Raji (cell line): ENCODE data around the gene ELMO3.

ENCODE experiments used
- POLR2A ChIP-seq: IDR thresholded peaks from 2 replicates; pipeline ENCODE4 v1.6.1; 2011; ENCODE audit warnings: low read depth, low read length, control low read depth; ENCODE audit not compliant: insufficient read depth

ELMO3 gene

DNA sequence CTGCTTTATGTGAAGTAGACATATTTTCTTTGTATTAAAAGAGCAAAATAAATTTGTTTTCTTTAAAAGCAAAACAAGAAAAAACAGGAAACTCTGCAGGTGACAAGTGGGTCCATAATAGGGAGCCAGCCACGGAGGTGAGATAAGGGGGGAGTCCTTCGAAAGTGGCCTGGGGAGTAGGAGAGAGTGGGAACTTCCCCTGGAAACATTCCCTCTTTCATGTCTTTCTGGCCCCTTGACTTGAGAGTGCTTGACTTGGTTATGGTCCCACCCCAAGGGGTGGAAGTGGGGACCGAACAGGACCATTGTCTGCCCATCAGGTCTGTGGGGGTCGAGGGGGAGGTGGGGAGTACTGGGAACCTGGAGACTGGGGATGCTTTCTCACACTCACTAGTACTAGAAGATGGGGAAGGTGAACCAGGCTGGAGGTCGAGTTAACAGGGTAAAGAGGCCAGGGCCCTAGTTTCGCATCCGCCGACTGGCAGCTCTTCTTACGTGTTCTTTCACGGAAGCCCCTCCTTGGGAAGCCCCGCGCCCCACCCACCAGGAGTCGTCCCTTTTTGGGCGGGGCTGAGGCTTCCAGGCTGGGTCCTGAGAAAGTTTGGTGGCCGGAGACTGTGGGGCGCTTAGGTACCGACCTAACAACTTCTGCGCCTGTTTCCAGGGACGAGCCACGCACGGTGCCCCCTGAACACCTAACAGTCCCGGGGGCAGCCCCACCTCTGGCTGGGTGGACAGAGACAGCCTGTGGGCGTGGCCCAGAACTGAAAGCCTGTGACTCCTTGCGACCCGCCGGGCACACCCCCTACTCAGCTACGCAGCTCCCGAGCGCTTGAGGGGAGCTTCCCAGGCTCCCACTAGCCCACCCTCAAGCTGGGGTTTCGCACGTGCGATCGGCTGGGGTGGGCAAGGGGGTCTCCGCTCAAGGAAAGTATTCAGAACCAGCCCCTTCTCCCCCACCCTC lies 40.0 kb upstream of the ELMO3 start:
- peak; percentile 22; the same call in 1 of the 2 replicates for TF ChIP-seq POLR2A

DNA sequence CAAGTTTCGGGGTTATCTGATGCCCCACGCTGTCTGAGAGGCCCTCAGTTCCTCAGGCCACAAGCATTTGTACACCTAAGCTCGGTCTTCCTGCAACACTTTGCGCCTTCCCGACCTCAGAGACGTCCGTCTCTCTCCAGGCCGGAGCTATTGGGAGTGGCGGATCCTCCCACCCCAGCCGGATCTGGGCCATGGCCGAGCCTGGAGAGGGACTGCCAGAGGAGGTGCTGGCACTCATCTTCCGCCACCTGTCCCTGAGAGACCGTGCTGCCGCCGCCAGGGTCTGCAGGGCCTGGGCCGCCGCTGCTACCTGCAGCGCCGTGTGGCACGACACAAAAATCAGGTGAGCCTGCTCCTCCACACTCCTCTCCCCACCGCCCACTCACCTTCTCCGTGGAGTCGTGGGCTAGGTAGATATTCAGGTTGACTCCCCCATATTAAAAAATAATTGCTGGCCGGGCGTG lies 37.3 kb upstream of the ELMO3 start:
- TF ChIP-seq POLR2A: no peak

GRCh38 chr16:67162506-67163163 lies 36.3 kb upstream of the ELMO3 start:
- no peak for TF ChIP-seq POLR2A

DNA sequence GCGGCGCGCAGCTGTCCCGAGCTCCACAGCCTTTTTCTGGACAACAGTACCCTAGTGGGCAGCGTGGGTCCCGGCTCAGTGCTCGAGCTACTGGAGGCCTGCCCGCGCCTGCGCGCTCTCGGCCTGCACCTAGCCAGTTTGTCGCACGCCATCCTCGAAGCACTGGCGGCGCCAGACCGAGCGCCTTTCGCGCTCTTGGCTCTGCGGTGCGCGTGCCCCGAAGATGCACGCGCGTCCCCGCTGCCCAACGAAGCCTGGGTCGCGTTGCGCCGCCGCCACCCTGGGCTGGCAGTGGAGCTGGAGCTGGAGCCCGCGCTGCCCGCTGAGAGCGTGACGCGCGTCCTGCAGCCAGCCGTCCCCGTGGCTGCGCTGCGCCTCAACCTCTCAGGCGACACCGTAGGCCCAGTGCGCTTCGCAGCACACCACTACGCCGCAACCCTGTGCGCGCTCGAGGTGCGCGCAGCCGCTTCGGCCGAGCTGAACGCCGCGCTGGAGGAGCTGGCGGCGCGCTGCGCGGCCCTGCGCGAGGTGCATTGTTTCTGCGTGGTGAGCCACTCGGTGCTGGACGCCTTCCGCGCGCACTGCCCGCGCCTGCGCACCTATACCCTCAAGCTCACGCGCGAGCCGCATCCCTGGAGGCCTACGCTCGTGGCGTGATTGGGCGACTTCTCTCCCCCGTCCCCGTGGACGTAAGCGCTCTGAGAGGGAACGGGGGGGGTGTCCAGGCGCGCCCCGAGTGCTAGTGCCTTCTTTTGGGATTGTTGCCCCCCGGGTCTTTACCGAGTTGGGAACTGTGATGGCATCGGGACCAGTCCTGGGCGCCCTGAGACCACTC lies 35.5 kb upstream of the ELMO3 start:
- TF ChIP-seq POLR2A: no peak

- no peak for TF ChIP-seq POLR2A
Observed at GRCh38 chr16:67163999-67164558, 34.9 kb upstream of the ELMO3 start.

GRCh38 chr16:67164599-67165061 lies 34.3 kb upstream of the ELMO3 start, which contains the start of gene HSF4:
TSS of gene HSF4 (plus strand) at chr16:67164745. CDS start at chr16:67164812, 67 bp downstream.
- TF ChIP-seq POLR2A: no peak

DNA sequence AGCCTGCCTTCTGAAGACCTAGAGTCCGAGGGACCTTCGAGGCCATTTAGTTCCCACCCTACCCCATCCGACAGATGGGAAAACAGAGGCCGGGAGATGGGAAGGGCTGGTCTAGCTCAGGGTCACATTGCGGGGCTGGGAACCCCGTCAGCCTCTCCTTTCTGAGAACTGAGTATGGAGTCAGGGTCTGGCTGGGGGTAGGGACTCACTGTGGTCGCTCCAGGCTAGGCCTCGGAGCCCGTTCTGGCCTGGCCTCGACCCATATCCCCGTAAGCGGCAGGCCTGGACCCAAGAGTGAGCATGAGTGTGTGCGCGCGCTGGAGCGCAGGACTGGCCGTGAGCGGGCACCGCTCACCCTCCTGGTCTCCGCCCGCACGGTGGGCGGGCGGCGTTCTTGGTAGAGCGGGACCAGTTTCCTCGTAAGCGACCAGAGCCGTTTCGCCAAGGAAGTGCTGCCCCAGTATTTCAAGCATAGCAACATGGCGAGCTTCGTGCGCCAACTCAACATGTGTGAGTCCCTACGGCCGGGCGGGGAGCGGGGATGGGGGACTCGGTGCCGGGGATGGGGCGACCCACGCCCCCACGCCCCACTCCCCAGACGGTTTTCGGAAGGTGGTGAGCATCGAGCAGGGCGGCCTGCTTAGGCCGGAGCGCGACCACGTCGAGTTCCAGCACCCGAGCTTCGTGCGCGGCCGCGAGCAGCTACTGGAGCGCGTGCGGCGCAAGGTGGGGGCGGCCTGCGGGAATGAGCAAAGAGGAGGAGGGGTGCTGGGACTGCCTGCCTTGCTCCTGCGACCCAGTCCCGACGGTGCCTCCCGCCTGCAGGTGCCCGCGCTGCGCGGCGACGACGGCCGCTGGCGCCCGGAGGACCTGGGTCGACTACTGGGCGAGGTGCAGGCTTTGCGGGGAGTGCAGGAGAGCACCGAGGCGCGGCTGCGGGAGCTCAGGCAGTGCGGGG lies 33.5 kb upstream of the ELMO3 start:
- no peak for TF ChIP-seq POLR2A

DNA sequence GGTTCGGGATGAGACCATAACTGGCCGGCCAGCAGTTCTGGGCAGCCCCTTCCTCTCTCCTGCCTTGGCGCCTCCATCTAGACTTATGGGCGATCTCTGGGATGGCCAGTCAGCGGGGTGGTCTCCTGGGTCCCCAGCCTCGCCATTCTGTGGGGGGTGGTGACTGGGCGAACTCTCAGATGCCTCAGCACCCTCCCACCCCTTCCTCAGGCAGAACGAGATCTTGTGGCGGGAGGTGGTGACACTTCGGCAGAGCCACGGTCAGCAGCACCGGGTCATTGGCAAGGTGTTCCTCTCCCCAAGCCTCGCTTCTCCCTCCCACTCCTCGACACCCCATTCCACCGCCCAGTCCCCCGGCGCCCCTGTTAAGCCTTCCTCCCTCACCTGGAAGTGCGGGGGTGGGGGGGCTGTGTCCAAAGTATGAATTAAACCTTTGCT lies 32.8 kb upstream of the ELMO3 start:
- TF ChIP-seq POLR2A: no peak

DNA sequence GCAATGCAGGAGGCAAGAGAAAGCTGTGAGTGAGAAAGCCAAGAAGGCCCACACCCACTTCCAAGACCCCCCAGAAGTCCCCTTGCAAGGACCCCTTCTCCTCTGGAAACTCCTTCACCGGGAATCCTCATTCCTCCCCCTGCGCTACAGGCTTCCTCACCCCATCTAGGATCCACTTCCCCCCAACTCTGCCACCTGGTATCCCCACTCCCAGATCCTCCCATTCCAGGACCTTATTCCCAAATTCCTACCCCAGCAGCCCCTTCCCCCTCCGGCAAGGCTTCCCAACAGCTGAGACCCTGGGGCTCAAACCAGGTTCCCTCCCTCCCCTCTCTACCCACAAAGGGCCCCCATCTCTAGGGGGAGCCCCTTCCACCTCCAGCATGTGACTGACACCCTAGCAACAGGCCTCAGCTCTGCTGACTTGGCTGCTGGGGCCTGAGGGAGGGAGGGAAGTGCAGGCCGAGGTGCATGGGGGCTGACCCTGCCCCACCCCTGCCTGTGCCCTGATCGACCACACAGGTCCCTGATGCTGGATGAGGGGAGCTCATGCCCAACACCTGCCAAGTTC lies 32.2 kb upstream of the ELMO3 start:
- no peak for TF ChIP-seq POLR2A

DNA sequence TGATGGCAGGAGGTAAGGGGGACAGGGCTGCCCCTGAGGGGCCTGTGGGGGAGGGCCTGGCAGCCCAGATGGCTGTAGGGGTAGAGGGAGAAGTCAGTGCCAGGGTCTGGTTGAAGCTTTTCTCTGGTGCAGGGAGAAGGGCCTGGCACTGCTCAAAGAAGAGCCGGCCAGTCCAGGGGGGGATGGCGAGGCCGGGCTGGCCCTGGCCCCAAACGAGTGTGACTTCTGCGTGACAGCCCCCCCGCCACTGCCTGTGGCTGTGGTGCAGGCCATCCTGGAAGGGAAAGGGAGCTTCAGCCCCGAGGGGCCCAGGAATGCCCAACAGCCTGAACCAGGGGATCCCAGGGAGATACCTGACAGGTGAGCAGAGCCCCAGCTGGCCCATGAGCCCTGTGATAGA lies 31.3 kb upstream of the ELMO3 start:
- no peak for TF ChIP-seq POLR2A

DNA sequence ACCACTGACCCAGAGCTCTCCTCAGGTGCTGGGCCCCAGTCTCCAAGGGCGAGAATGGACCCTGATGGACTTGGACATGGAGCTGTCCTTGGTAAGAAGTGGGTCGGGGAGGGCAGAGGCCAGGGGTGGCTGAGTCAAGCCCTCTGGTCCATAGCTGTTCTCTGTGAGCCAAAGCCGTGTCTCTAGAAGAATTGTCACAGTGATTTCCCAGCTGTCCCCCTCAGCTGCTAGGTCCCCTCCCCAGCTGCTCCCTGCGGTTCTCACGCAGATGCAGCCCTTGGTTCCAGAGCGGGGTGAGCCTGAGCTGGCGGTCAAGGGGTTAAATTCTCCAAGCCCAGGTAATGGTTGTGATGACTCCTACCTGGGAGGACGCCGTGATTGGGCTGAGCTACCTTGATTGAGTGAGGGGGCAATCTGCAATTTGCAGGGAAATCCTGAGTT lies 29.9 kb upstream of the ELMO3 start:
- TF ChIP-seq POLR2A: no peak

- no peak for TF ChIP-seq POLR2A
Observed at GRCh38 chr16:67169642-67170167, 29.2 kb upstream of the ELMO3 start.
